ENCODE results near the gene GMNN.

DNA sequence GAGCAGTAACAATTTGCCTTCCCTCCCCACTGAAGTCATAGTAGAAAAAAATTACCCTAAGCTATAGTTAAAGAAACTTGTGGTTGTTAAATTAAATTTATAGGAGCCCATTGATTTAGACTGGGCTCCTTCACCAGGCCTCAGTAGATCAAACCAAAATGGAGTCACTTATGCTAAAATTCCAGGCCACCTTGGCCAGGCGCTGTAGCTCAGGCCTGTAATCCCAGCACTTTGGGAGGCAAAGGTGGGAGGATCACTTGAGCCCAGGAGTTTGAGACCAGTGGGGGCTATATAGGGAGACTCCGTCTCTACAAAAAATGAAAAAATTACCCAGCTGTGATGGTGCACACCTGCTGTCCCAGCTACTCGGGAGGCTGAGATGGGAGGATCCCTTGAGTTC lies 15.0 kb upstream of the GMNN start:
- no peak for TF ChIP-seq POLR2A (IDR thresholded peaks at IDR 0.05)
- TF ChIP-seq, protein P1, sequence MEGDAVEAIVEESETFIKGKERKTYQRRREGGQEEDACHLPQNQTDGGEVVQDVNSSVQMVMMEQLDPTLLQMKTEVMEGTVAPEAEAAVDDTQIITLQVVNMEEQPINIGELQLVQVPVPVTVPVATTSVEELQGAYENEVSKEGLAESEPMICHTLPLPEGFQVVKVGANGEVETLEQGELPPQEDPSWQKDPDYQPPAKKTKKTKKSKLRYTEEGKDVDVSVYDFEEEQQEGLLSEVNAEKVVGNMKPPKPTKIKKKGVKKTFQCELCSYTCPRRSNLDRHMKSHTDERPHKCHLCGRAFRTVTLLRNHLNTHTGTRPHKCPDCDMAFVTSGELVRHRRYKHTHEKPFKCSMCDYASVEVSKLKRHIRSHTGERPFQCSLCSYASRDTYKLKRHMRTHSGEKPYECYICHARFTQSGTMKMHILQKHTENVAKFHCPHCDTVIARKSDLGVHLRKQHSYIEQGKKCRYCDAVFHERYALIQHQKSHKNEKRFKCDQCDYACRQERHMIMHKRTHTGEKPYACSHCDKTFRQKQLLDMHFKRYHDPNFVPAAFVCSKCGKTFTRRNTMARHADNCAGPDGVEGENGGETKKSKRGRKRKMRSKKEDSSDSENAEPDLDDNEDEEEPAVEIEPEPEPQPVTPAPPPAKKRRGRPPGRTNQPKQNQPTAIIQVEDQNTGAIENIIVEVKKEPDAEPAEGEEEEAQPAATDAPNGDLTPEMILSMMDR (IDR thresholded peaks at IDR 0.05), result no peak

All from body of pancreas (tissue), 4 donors.